OCI-LY3 (cell line): ENCODE results near the gene PPP3CB.

ENCODE experiments used
- H2AFZ ChIP-seq: fragments of 200-600, 300-600 bp; shearing (Covaris generic); 2 replicates; pipeline ENCODE4 v1.6.0; 2014; ENCODE audit warnings: antibody characterized with exemption, low read depth, low read length
- H3K27ac ChIP-seq: fragments of 200-600, 300-600 bp; sonication (generic); 2 replicates; pipeline ENCODE4 v1.5.1; 2014; ENCODE audit warnings: mild to moderate bottlenecking, low read length, moderate library complexity, mixed read lengths
- H3K27me3 ChIP-seq: fragments of 200-600, 300-600 bp; sonication (generic); 2 replicates; pipeline ENCODE4 v1.6.1; 2014; ENCODE audit warnings: low read depth, low read length, mixed read lengths
- H3K36me3 ChIP-seq: fragments of 200-600, 300-600 bp; sonication (generic); replicated peaks from 2 replicates; pipeline ENCODE3; 2014; ENCODE audit warnings: low read depth, low read length, mixed read lengths
- H3K4me1 ChIP-seq: fragments of 300-600, 200-600 bp; sonication (generic); 2 replicates; pipeline ENCODE4 v1.6.1; 2014; ENCODE audit warnings: low read length, mixed read lengths
- H3K4me2 ChIP-seq: fragments of 200-600, 300-600 bp; sonication (generic); 2 replicates; pipeline ENCODE4 v1.6.1; 2014; ENCODE audit warnings: low read length, mixed read lengths
- H3K4me3 ChIP-seq: fragments of 300-600, 200-600 bp; sonication (generic); 2 replicates; pipeline ENCODE4 v1.5.1; 2014; ENCODE audit warnings: antibody characterized with exemption, mild to moderate bottlenecking, low read length, moderate library complexity
- H3K79me2 ChIP-seq: fragments of 300-600, 200-600 bp; shearing (Covaris generic); 2 replicates; pipeline ENCODE4 v1.6.1; 2014; ENCODE audit warnings: mild to moderate bottlenecking, low read length, mixed read lengths
- H3K9ac ChIP-seq: fragments of 300-600, 200-600 bp; shearing (Covaris generic); 2 replicates; pipeline ENCODE4 v1.6.0; 2014; ENCODE audit warnings: mild to moderate bottlenecking, low read length, moderate library complexity
- H3K9me3 ChIP-seq: fragments of 200-600, 300-600 bp; shearing (Covaris generic); 2 replicates; pipeline ENCODE4 v1.6.1; 2014; ENCODE audit warnings: low read length, mixed read lengths; ENCODE audit not compliant: insufficient read depth
- H4K20me1 ChIP-seq: fragments of 200-600, 300-600 bp; sonication (generic); 2 replicates; pipeline ENCODE4 v1.6.1; 2016; ENCODE audit warnings: low read length, mixed read lengths; ENCODE audit not compliant: insufficient read depth
- EZH2phosphoT487 ChIP-seq: fragments of 200-600 bp; shearing (Covaris generic); IDR thresholded peaks from 2 replicates; pipeline ENCODE4 v1.6.1; 2018; ENCODE audit warnings: antibody characterized with exemption, mixed run types, low read depth
- TF ChIP-seq, protein P1 (sequence below): fragments of 200-600, 300-600 bp; sonication (generic); IDR thresholded peaks from 2 replicates; pipeline ENCODE4 v1.5.1; 2014; ENCODE audit warnings: antibody characterized with exemption, low read length, low read depth

The PPP3CB gene

DNA sequence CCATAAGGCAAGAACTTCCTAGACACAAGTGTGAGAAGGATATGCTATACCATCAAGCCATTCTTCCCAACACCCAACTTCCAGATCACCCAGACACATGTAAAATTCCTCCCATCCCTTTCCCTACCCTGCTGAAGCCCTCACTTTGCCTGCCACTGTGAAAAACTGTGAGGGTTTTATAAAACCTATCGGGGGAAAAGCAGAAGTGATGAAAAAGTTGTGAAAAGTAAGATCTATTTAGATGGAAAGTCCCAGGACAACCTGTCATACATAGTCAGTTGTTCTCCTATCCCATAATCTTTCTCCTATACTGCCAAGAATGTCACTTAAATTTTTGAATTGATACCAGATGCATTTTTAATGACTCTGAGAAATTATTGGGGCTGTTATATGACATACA, 39.0 kb upstream of the PPP3CB start:
- no peaks in the 10 kb centered on the region for H3K9me3 ChIP-seq
- no peak overlapping the region for H2AFZ ChIP-seq
- no peak overlapping the region for H3K27ac ChIP-seq
- no peak overlapping the region for H3K4me3 ChIP-seq
- no peaks in the 10 kb centered on the region for H3K79me2 ChIP-seq
- no peak overlapping the region for H3K9ac ChIP-seq
- H3K4me2 ChIP-seq, result no peak overlapping the region
- H4K20me1 ChIP-seq, result no peaks in the 10 kb centered on the region
- no peak for TF ChIP-seq EZH2phosphoT487
- TF ChIP-seq, protein P1, sequence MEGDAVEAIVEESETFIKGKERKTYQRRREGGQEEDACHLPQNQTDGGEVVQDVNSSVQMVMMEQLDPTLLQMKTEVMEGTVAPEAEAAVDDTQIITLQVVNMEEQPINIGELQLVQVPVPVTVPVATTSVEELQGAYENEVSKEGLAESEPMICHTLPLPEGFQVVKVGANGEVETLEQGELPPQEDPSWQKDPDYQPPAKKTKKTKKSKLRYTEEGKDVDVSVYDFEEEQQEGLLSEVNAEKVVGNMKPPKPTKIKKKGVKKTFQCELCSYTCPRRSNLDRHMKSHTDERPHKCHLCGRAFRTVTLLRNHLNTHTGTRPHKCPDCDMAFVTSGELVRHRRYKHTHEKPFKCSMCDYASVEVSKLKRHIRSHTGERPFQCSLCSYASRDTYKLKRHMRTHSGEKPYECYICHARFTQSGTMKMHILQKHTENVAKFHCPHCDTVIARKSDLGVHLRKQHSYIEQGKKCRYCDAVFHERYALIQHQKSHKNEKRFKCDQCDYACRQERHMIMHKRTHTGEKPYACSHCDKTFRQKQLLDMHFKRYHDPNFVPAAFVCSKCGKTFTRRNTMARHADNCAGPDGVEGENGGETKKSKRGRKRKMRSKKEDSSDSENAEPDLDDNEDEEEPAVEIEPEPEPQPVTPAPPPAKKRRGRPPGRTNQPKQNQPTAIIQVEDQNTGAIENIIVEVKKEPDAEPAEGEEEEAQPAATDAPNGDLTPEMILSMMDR, result no peak
- H3K27me3 ChIP-seq, result no peaks in the 10 kb centered on the region
- no peaks in the 10 kb centered on the region for H3K4me1 ChIP-seq
- no peaks in the 10 kb centered on the region for H3K36me3 ChIP-seq

DNA sequence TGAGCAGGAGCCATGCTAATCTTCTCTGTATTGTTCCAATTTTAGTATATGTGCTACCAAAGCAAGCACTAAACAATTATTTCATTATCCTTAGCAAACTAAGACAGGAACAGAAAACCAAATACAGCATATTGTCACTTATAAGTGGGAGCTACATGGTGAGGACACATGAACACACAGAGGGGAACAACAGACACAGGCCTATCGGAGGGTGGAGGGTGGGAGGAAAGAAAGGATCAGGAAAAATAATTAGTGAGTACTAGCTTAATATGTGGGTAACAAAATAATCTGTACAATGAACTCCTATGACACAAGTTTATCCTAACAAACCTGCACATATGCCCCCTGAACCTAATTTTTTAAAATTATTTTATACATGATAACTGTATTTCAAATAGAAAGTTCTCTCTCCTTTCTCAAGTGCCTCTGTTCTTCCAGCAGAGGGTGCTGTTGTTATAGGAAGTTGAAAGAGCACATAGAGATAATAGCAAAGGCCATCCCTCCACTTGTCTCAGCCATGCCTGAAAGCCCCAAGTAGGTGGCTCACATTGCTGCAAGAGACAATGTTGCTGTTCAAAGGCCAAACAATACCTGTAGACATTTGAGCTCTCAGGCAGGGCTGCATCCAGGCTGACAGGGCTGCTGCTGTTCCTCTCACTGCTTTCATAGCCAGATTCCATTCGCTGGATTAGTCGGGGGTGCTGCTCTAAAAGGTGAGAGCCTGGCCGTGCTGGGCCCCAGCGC, 33.4 kb upstream of the PPP3CB start:
- no peak overlapping the region for H3K27ac ChIP-seq
- no peaks in the 10 kb centered on the region for H3K9me3 ChIP-seq
- TF ChIP-seq EZH2phosphoT487, result no peak
- TF ChIP-seq, protein P1, result peak; percentile 71
- no peak overlapping the region for H3K4me2 ChIP-seq
- no peaks in the 10 kb centered on the region for H3K36me3 ChIP-seq
- no peaks in the 10 kb centered on the region for H4K20me1 ChIP-seq
- H3K9ac ChIP-seq, result no peak overlapping the region
- no peak overlapping the region for H3K4me3 ChIP-seq
- no peak overlapping the region for H2AFZ ChIP-seq
- H3K79me2 ChIP-seq, result no peaks in the 10 kb centered on the region
- no peaks in the 10 kb centered on the region for H3K4me1 ChIP-seq
- no peaks in the 10 kb centered on the region for H3K27me3 ChIP-seq

DNA sequence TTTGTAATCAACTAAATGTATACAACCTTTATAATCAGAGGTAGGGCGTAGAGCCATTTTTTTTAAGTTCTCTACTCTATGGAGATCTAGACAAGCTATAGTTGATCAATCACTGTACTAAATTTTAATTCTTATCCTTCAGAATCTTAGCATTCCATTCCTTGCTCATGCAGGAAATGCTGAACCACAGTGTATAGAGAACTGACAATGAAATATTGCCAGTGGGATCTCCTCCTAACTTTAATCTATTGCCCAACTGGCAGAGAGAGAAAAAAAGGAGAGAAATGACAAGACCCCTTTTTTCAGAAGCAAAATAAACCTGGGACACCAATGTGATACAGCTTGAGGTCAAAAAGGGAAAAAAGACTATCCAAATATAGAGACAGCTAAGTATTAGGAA, 26.4 kb upstream of the PPP3CB start:
- Histone ChIP-seq H3K27me3 (no peaks in the 10 kb centered on the region), H3K4me3 (no peak overlapping the region), H4K20me1 (no peaks in the 10 kb centered on the region), H3K27ac (no peak overlapping the region), H2AFZ (no peak overlapping the region), H3K4me1 (no peaks in the 10 kb centered on the region), H3K36me3 (no peaks in the 10 kb centered on the region), H3K4me2 (no peak overlapping the region), H3K9ac (no peak overlapping the region), H3K9me3 (no peaks in the 10 kb centered on the region), H3K79me2 (no peaks in the 10 kb centered on the region)
- no peak for TF ChIP-seq EZH2phosphoT487
- TF ChIP-seq, protein P1, result no peak

DNA sequence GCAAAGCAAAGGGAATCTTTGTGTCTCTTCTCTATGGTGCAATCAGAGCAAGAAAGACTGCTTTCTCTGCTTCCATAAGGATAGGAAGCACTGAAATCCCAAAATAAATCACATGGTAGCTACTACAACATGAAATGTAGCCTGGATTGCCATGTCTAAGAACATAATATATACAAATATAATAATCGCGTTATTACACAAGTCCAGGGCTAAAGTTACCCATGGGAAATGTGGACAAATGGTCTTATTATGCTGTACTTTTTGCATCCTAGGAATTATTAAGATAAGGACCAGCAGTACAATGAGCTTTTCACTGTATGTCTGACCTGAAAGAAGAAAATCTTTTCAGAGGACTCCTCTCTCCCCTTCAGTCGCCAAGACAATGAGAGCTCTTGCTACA, 23.5 kb upstream of the PPP3CB start:
- H3K36me3 ChIP-seq, result no peaks in the 10 kb centered on the region
- no peak overlapping the region for H3K27ac ChIP-seq
- no peaks in the 10 kb centered on the region for H3K79me2 ChIP-seq
- H3K9ac ChIP-seq, result no peak overlapping the region
- no peak overlapping the region for H2AFZ ChIP-seq
- TF ChIP-seq EZH2phosphoT487, result no peak
- TF ChIP-seq, protein P1, result no peak
- H3K9me3 ChIP-seq, result no peaks in the 10 kb centered on the region
- no peaks in the 10 kb centered on the region for H3K27me3 ChIP-seq
- H4K20me1 ChIP-seq, result no peaks in the 10 kb centered on the region
- H3K4me2 ChIP-seq, result no peak overlapping the region
- no peak overlapping the region for H3K4me3 ChIP-seq
- no peaks in the 10 kb centered on the region for H3K4me1 ChIP-seq
